ENCODE results near the gene ABTB2. TPM values are rescaled to one million over a fixed set of nuclear protein-coding genes. Genes with fewer than 3 reads are reported as not detected.

Gene ABTB2
- total and polyA plus RNA-seq, 3 experiments from 2014 or later, result 0.05 to 5.5 (median 5.4) TPM

GRCh38 chr11:34379079-34379478 lies 21.3 kb upstream of the ABTB2 start:
- Mint-ChIP-seq H3K27ac (no peak overlapping the region), H3K36me3 (peaks cover 0 to 28% (median 4%) of the 10 kb centered on the region in 3 donors), H3K27me3 (peaks cover 6 to 26% of the 10 kb centered on the region in 2 donors), H3K4me3 (no peak overlapping the region), H3K9me3 (peaks cover 23 to 32% (median 28%) of the 10 kb centered on the region in 5 donors), H3K4me1 (no peaks in the 10 kb centered on the region)
- Histone ChIP-seq H3K36me3 (ENCODE audit: insufficient read depth, low read length) (no peaks in the 10 kb centered on the region), H3K9me3 (ENCODE audit: low read length) (peaks cover 7% of the 10 kb centered on the region), H3K4me3 (ENCODE audit: low read length) (no peak overlapping the region), H3K4me1 (ENCODE audit: insufficient read depth, low read length) (no peaks in the 10 kb centered on the region), H3K27ac (ENCODE audit: low read depth, low read length) (no peak overlapping the region), H3K27me3 (ENCODE audit: insufficient read depth, low read length, poor library complexity, severe bottlenecking) (no peaks in the 10 kb centered on the region)
- DNase-seq, result no peak
- POLR2A ChIA-PET, result no interaction called here
- CTCF ChIA-PET, result no interaction called here

GRCh38 chr11:34373727-34374126 lies 15.9 kb upstream of the ABTB2 start:
- Histone ChIP-seq H3K27ac (ENCODE audit: low read depth, low read length) (no peak overlapping the region), H3K36me3 (ENCODE audit: insufficient read depth, low read length) (no peaks in the 10 kb centered on the region), H3K27me3 (ENCODE audit: insufficient read depth, low read length, poor library complexity, severe bottlenecking) (no peaks in the 10 kb centered on the region), H3K4me1 (ENCODE audit: insufficient read depth, low read length) (no peaks in the 10 kb centered on the region), H3K4me3 (ENCODE audit: low read length) (no peak overlapping the region), H3K9me3 (ENCODE audit: low read length) (peaks cover 7% of the 10 kb centered on the region)
- Mint-ChIP-seq H3K9me3 (peaks cover 22 to 30% (median 24%) of the 10 kb centered on the region in 5 donors), H3K4me3 (no peak overlapping the region), H3K27ac (no peak overlapping the region), H3K27me3 (peaks cover 4 to 11% of the 10 kb centered on the region in 2 donors), H3K36me3 (peaks cover 0 to 23% (median 4%) of the 10 kb centered on the region in 3 donors), H3K4me1 (no peaks in the 10 kb centered on the region)
- no peak for DNase-seq
- ChIA-PET CTCF (interaction anchor here (1.0 kb wide), 1 partner anchor 199 kb away, joined by 3 read pairs; no protein-coding TSS in a partner anchor), POLR2A (no interaction called here)

GRCh38 chr11:34366522-34366921 lies 8.7 kb upstream of the ABTB2 start:
- Mint-ChIP-seq H3K27ac (no peak overlapping the region), H3K9me3 (no peaks in the 10 kb centered on the region), H3K36me3 (no peaks in the 10 kb centered on the region), H3K4me1 (peaks cover 0 to 5% (median 0%) of the 10 kb centered on the region in 3 donors), H3K4me3 (no peak overlapping the region), H3K27me3 (peaks cover 28 to 45% of the 10 kb centered on the region in 2 donors)
- no peak for DNase-seq
- Histone ChIP-seq H3K4me3 (ENCODE audit: low read length) (no peak overlapping the region), H3K9me3 (ENCODE audit: low read length) (no peaks in the 10 kb centered on the region), H3K27me3 (ENCODE audit: insufficient read depth, low read length, poor library complexity, severe bottlenecking) (no peaks in the 10 kb centered on the region), H3K27ac (ENCODE audit: low read depth, low read length) (no peak overlapping the region), H3K36me3 (ENCODE audit: insufficient read depth, low read length) (no peaks in the 10 kb centered on the region), H3K4me1 (ENCODE audit: insufficient read depth, low read length) (no peaks in the 10 kb centered on the region)
- POLR2A ChIA-PET, result no interaction called here
- CTCF ChIA-PET, result interaction anchor here (1.4 kb wide), 1 partner anchor 99 kb away, joined by 3 read pairs; no protein-coding TSS in a partner anchor

GRCh38 chr11:34364102-34364501 lies 6.3 kb upstream of the ABTB2 start:
- H3K4me1 ChIP-seq (ENCODE audit: insufficient read depth, low read length), result no peaks in the 10 kb centered on the region
- H3K27ac ChIP-seq (ENCODE audit: low read depth, low read length), result no peak overlapping the region
- Mint-ChIP-seq H3K4me3 (no peak overlapping the region), H3K4me1 (peaks cover 3 to 10% (median 4%) of the 10 kb centered on the region in 3 donors), H3K27me3 (peaks cover 29 to 61% of the 10 kb centered on the region in 2 donors), H3K9me3 (no peaks in the 10 kb centered on the region), H3K36me3 (no peaks in the 10 kb centered on the region), H3K27ac (no peak overlapping the region)
- no peaks in the 10 kb centered on the region for H3K27me3 ChIP-seq (ENCODE audit: insufficient read depth, low read length, poor library complexity, severe bottlenecking)
- ChIA-PET CTCF (interaction anchor here (6.0 kb wide), 1 partner anchor 189 kb away, joined by 55 read pairs; no protein-coding TSS in a partner anchor), POLR2A (no interaction called here)
- DNase-seq, result no peak
- H3K36me3 ChIP-seq (ENCODE audit: insufficient read depth, low read length), result no peaks in the 10 kb centered on the region
- H3K4me3 ChIP-seq (ENCODE audit: low read length), result no peak overlapping the region
- H3K9me3 ChIP-seq (ENCODE audit: low read length), result no peaks in the 10 kb centered on the region

GRCh38 chr11:34363363-34364084 lies 5.7 kb upstream of the ABTB2 start:
- Mint-ChIP-seq H3K9me3 (no peaks in the 10 kb centered on the region), H3K4me1 (peaks cover 5 to 13% (median 7%) of the 10 kb centered on the region in 3 donors), H3K27ac (no peak overlapping the region), H3K4me3 (no peak overlapping the region), H3K36me3 (peaks cover 0 to 1% (median 0%) of the 10 kb centered on the region in 3 donors), H3K27me3 (peaks cover 29 to 61% of the 10 kb centered on the region in 2 donors)
- ChIA-PET CTCF (interaction anchor here (1.0 to 6.0 kb wide), 2 partner anchors 189 to 367 kb away, joined by 3 to 55 read pairs; no protein-coding TSS in a partner anchor), POLR2A (no interaction called here)
- no peaks in the 10 kb centered on the region for H3K36me3 ChIP-seq (ENCODE audit: insufficient read depth, low read length)
- no peak overlapping the region for H3K27ac ChIP-seq (ENCODE audit: low read depth, low read length)
- no peak for DNase-seq
- H3K27me3 ChIP-seq (ENCODE audit: insufficient read depth, low read length, poor library complexity, severe bottlenecking), result no peaks in the 10 kb centered on the region
- H3K4me3 ChIP-seq (ENCODE audit: low read length), result no peak overlapping the region
- H3K4me1 ChIP-seq (ENCODE audit: insufficient read depth, low read length), result no peaks in the 10 kb centered on the region
- no peaks in the 10 kb centered on the region for H3K9me3 ChIP-seq (ENCODE audit: low read length)

GRCh38 chr11:34360046-34360445 lies 2.2 kb upstream of the ABTB2 start:
- POLR2A ChIA-PET, result no interaction called here
- CTCF ChIA-PET, result no interaction called here
- Mint-ChIP-seq H3K4me1 (peaks cover 13 to 28% (median 23%) of the 10 kb centered on the region in 3 donors), H3K9me3 (no peaks in the 10 kb centered on the region), H3K27me3 (peaks cover 24 to 57% of the 10 kb centered on the region in 2 donors), H3K27ac (no peak overlapping the region), H3K36me3 (peaks cover 0 to 2% (median 0%) of the 10 kb centered on the region in 3 donors), H3K4me3 (peak overlapping the region in 1 of 7 donors; percentile 21)
- Histone ChIP-seq H3K27me3 (ENCODE audit: insufficient read depth, low read length, poor library complexity, severe bottlenecking) (peaks cover 16% of the 10 kb centered on the region), H3K36me3 (ENCODE audit: insufficient read depth, low read length) (no peaks in the 10 kb centered on the region), H3K4me3 (ENCODE audit: low read length) (no peak overlapping the region), H3K9me3 (ENCODE audit: low read length) (no peaks in the 10 kb centered on the region), H3K4me1 (ENCODE audit: insufficient read depth, low read length) (peaks cover 8% of the 10 kb centered on the region), H3K27ac (ENCODE audit: low read depth, low read length) (no peak overlapping the region)
- no peak for DNase-seq

- Mint-ChIP-seq H3K36me3 (peaks cover 0 to 2% (median 0%) of the 10 kb centered on the region in 3 donors), H3K9me3 (no peaks in the 10 kb centered on the region), H3K27me3 (peaks cover 24 to 58% of the 10 kb centered on the region in 2 donors), H3K4me3 (peak overlapping the region; percentile 82 to 93 (median 87)), H3K4me1 (peaks cover 13 to 28% (median 26%) of the 10 kb centered on the region in 3 donors), H3K27ac (peak overlapping the region in 1 of 8 donors; percentile 57)
- Histone ChIP-seq H3K4me1 (ENCODE audit: insufficient read depth, low read length) (peaks cover 8% of the 10 kb centered on the region), H3K9me3 (ENCODE audit: low read length) (no peaks in the 10 kb centered on the region), H3K27me3 (ENCODE audit: insufficient read depth, low read length, poor library complexity, severe bottlenecking) (peaks cover 16% of the 10 kb centered on the region), H3K36me3 (ENCODE audit: insufficient read depth, low read length) (no peaks in the 10 kb centered on the region), H3K4me3 (ENCODE audit: low read length) (peak overlapping the region; percentile 83), H3K27ac (ENCODE audit: low read depth, low read length) (no peak overlapping the region)
- CTCF ChIA-PET, result no interaction called here
- no peak for DNase-seq
- POLR2A ChIA-PET, result no interaction called here
Observed at GRCh38 chr11:34359548-34359891, 1.7 kb upstream of the ABTB2 start.

Data from CD8-positive, alpha-beta memory T cell (primary cell).